Measurements from ENCODE around the gene SKI.

GRCh38 chr1:2274929-2275475, 46.9 kb downstream of the SKI start:
- no peak for TF ChIP-seq CTCF (IDR thresholded peaks at IDR 0.05)
- TF ChIP-seq POLR2A (IDR thresholded peaks at IDR 0.05): no peak
